Lung (tissue), 12 donors: Measurements from ENCODE around the gene CASZ1. TPM values are rescaled to one million over a fixed set of nuclear protein-coding genes. Genes with fewer than 3 reads are reported as not detected.

ENCODE experiments used
- ATAC-seq: fragments of 200-7000 bp; cut with Tn5 transposase; one replicate; pipeline ENCODE4 v1.9.1; 2020; ENCODE audit warnings: moderate number of reproducible peaks; ENCODE audit not compliant: insufficient read depth, low FRiP score
- DNase-seq, 3 donors: peaks; one replicate each; pipeline ENCODE4 v3.0.0-alpha.2; 2013 to 2017
- H3K27ac ChIP-seq, 2 donors: one replicate each; pipeline ENCODE4 v1.5.1; 2013; ENCODE audit warnings: mild to moderate bottlenecking in 2 of 2, moderate library complexity in 2 of 2, control low read depth in 1 of 2, inconsistent platforms in 1 of 2, low read depth in 1 of 2, low read length in 1 of 2
- H3K27me3 ChIP-seq, 3 donors: one replicate each; pipeline ENCODE4 v1.5.1; 2013; ENCODE audit warnings: low read length in 2 of 3; ENCODE audit not compliant: control insufficient read depth in 3 of 3, insufficient read depth in 3 of 3
- H3K36me3 ChIP-seq, 4 donors: one replicate each; pipeline ENCODE4 v1.5.1; 2013; ENCODE audit warnings: low read length in 4 of 4, mild to moderate bottlenecking in 1 of 4, moderate library complexity in 1 of 4; ENCODE audit not compliant: control insufficient read depth in 4 of 4, insufficient read depth in 4 of 4
- H3K4me1 ChIP-seq, 5 donors: one replicate each; pipeline ENCODE4 v1.5.1; 2013; ENCODE audit warnings: low read length in 5 of 5, mild to moderate bottlenecking in 2 of 5, moderate library complexity in 1 of 5; ENCODE audit not compliant: control insufficient read depth in 5 of 5, insufficient read depth in 5 of 5
- H3K4me3 ChIP-seq: one replicate; pipeline ENCODE4 v1.5.1; 2013; ENCODE audit warnings: mild to moderate bottlenecking, control low read depth, moderate library complexity
- H3K9ac ChIP-seq, 2 donors: one replicate each; pipeline ENCODE4 v1.5.1; 2013; ENCODE audit warnings: low read length in 2 of 2, control low read depth in 1 of 2; ENCODE audit not compliant: insufficient read depth in 1 of 2
- H3K9me3 ChIP-seq, 4 donors: one replicate each; pipeline ENCODE4 v1.5.1; 2013; ENCODE audit warnings: low read length in 3 of 4, mild to moderate bottlenecking in 1 of 4, moderate library complexity in 1 of 4; ENCODE audit not compliant: control insufficient read depth in 4 of 4, insufficient read depth in 3 of 4
- CTCF ChIP-seq: IDR thresholded peaks from 2 replicates; pipeline ENCODE4 v1.5.1; 2012; ENCODE audit warnings: mild to moderate bottlenecking; ENCODE audit errors: control extremely low read depth, extremely low read depth
- WGBS, 2 donors: extraction: QIAGEN DNeasy Blood & Tissue Kit; methylation state at CpG; one replicate each; pipeline ENCODE4 v1.1.7; 2013; 5-methylcytosine and 5-hydroxymethylcytosine counted together
- polyA plus RNA-seq, 2 donors: library from polyadenylated mRNA; stranded (reverse); fragments of 200-250 nt; gene quantifications; one replicate each; pipeline ENCODE4 v1.2.1, GENCODE V29; 2013
- total RNA-seq, 2 donors: library from RNA; depleted of rRNA in 1 of 2; stranded (reverse); fragments of >200 nt in 1 of 2; gene quantifications; one replicate each; pipeline ENCODE4 v1.2.1, GENCODE V29; 2014 to 2021
- donor health status: control.
- donor health status: control.
- donor health status: Bipolar disorder and iron deficiency.
- donor health status: healthy.
- donor health status: DM: yes; HTN: yes; CAD: no.

The CASZ1 gene
- total and polyA plus RNA-seq, 4 donors: 10.3 to 69.9 (median 40.5) TPM

- TF ChIP-seq CTCF: no peak
- ATAC-seq (no peak), DNase-seq (no peak)
Observed at GRCh38 chr1:10709646-10710045, 86.8 kb downstream of the CASZ1 start.

GRCh38 chr1:10709165-10709564 lies 87.3 kb downstream of the CASZ1 start:
- WGBS, 2 donors: 74 to 75% methylated on average over 16 of the region's 16 CpGs
- Histone ChIP-seq H3K9ac (no peak overlapping the region), H3K36me3 (no peaks in the 10 kb centered on the region), H3K4me3 (no peak overlapping the region), H3K27ac (no peak overlapping the region), H3K4me1 (peaks cover 0 to 31% (median 11%) of the 10 kb centered on the region in 5 donors), H3K9me3 (no peaks in the 10 kb centered on the region), H3K27me3 (peaks cover 0 to 4% (median 0%) of the 10 kb centered on the region in 3 donors)
- ATAC-seq (no peak), DNase-seq (peak; percentile 42 to 52 (median 43))
- TF ChIP-seq CTCF: no peak

More at GRCh38 chr1:10709646-10710045, 86.8 kb downstream of the CASZ1 start:
- WGBS, 2 donors: 69 to 89% methylated on average over 19 of the region's 19 CpGs
- peaks cover 0 to 4% (median 0%) of the 10 kb centered on the region in 3 donors for H3K27me3 ChIP-seq
- peaks cover 0 to 26% (median 16%) of the 10 kb centered on the region in 5 donors for H3K4me1 ChIP-seq
- H3K27ac ChIP-seq: peak overlapping the region in 1 of 2 donors; percentile 58
- H3K36me3 ChIP-seq: no peaks in the 10 kb centered on the region
- H3K9ac ChIP-seq: no peak overlapping the region
- no peaks in the 10 kb centered on the region for H3K9me3 ChIP-seq
- no peak overlapping the region for H3K4me3 ChIP-seq

GRCh38 chr1:10708757-10709156 lies 87.7 kb downstream of the CASZ1 start:
- Histone ChIP-seq H3K9me3 (no peaks in the 10 kb centered on the region), H3K27me3 (peaks cover 0 to 4% (median 0%) of the 10 kb centered on the region in 3 donors), H3K36me3 (no peaks in the 10 kb centered on the region), H3K4me3 (no peak overlapping the region), H3K27ac (no peak overlapping the region), H3K4me1 (peaks cover 0 to 32% (median 10%) of the 10 kb centered on the region in 5 donors), H3K9ac (no peak overlapping the region)
- TF ChIP-seq CTCF: no peak
- no peak for DNase-seq
- WGBS, 2 donors: 23 to 52% methylated on average over 11 of the region's 11 CpGs
- no peak for ATAC-seq

GRCh38 chr1:10707208-10707607 lies 89.2 kb downstream of the CASZ1 start:
- no peaks in the 10 kb centered on the region for H3K36me3 ChIP-seq
- H3K9ac ChIP-seq: no peak overlapping the region
- H3K27ac ChIP-seq: no peak overlapping the region
- 85 to 88% methylated on average over 12 of the region's 12 CpGs for WGBS, 2 donors
- H3K9me3 ChIP-seq: no peaks in the 10 kb centered on the region
- no peak for TF ChIP-seq CTCF
- H3K4me3 ChIP-seq: no peak overlapping the region
- H3K4me1 ChIP-seq: peaks cover 0 to 20% (median 10%) of the 10 kb centered on the region in 5 donors
- ATAC-seq: no peak
- peaks cover 0 to 4% (median 2%) of the 10 kb centered on the region in 3 donors for H3K27me3 ChIP-seq
- DNase-seq: no peak
